GM10266 (cell line): ENCODE results near the gene AHRR.

Experiments used
- DNase-seq: peaks from one replicate; pipeline ENCODE4 v3.0.0; 2012; ENCODE audit errors: extremely low spot score
- TF ChIP-seq, protein P1 (sequence below): IDR thresholded peaks from 2 replicates; pipeline ENCODE4 v1.5.1; 2012; ENCODE audit warnings: mild to moderate bottlenecking, low read depth; ENCODE audit not compliant: control insufficient read depth, insufficient read depth; ENCODE audit errors: missing control alignments

AHRR gene

DNA sequence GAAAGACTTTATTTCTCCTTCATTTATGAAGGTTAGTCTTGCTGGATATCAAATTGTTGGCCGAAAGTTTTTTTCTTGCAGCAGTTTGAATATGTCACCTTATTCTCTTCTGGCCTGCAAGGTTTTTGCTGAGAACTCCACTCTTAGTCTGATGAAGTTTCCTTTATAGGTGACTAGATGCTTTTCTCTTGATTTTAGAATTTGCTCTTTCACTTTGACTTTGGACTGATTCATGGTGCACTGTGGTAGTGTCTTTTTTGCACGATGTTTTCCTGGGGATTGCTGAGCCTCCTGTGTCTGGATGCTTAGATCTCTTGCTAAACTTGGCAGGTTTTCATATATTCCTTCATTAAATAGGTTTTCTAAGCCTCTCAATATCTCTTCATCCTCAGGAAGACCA lies 12.4 kb downstream of the AHRR start:
- TF ChIP-seq, protein P1, sequence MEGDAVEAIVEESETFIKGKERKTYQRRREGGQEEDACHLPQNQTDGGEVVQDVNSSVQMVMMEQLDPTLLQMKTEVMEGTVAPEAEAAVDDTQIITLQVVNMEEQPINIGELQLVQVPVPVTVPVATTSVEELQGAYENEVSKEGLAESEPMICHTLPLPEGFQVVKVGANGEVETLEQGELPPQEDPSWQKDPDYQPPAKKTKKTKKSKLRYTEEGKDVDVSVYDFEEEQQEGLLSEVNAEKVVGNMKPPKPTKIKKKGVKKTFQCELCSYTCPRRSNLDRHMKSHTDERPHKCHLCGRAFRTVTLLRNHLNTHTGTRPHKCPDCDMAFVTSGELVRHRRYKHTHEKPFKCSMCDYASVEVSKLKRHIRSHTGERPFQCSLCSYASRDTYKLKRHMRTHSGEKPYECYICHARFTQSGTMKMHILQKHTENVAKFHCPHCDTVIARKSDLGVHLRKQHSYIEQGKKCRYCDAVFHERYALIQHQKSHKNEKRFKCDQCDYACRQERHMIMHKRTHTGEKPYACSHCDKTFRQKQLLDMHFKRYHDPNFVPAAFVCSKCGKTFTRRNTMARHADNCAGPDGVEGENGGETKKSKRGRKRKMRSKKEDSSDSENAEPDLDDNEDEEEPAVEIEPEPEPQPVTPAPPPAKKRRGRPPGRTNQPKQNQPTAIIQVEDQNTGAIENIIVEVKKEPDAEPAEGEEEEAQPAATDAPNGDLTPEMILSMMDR, result no peak
- DNase-seq, result no peak

DNA sequence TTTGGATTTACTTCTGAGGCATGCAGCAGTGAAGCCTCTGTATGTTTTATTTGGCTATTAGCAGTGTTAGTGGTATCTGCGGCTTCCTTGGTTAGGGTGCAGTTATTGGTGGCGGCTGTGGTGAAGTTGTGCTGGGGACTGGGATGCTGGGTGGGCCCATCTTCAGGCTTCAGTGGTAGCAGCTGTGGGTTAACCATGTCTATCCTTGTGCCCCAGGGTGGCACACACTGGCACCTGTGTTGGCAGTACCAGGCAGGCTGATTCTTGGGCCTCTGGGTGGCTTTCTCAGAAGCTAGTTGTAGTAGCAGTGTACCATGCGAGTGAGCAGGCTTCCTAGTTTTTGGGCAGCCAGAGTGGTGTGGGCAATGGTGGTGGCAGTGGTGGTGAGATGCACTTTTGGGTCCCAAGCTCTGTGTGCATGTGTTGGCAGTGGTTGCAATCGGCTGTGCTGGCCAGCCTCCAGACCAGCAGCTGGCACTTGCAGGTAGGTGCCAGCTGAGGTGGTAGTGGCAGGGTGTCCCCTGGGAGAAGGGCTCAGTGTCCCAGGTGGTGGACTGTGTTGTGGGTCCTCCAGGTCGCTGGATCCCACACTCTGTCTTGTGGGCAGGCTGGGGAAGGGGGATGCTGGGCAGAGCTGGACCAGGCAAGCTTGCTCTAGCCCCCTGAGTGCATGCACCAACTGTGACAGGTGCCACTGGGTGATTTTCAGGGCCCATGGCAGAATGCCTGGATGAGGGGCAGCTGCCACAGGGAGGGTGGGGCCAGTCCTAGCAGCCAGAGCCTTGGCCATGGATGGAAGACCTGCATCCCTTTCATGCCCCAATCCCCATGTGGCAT lies 13.6 kb downstream of the AHRR start:
- TF ChIP-seq, protein P1, result no peak
- no peak for DNase-seq

DNA sequence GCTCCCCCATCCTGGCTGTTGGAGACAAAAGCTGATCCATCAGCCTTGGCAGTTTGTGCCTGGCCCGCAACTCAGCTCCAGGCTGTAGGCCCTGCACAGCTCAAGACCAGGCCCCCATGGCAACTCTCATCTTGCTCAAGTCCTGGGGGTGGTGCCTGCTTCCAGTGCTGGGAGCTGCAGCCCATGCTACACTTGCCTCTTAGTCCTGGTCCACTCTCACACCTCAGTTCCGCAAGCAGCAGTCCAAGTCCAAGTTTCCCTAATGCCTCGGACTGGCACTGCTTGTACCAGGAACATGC lies 14.2 kb downstream of the AHRR start:
- TF ChIP-seq, protein P1, result no peak
- DNase-seq, result no peak

DNA sequence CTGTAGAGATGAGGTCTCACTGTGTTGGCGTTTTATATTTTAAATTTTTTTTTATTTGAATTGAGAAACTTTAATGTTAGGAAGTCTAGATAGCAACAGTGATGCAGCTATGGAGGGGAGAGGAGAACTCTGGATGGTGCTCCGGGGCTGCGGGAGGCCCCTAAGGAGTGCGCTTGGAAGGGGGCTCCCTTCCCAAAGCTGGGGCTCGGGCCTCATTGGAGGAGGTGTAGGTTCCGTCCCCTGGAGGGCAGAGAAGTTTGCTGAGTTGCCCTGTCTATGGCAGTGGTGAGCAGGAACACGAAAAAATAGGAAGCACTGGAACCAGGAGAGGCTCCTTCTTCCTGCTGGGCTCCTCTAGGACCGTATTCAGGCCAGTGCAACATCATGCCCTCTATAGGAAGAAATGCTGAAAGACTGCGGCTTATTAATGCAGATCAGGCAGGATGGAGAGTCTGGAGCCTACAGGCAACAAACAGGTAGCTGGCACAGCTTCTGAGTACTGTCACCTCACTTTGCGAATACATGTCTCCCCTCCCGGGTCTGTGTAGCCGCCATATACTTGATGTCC lies 16.1 kb downstream of the AHRR start:
- no peak for DNase-seq
- TF ChIP-seq, protein P1, result peak; percentile 9

DNA sequence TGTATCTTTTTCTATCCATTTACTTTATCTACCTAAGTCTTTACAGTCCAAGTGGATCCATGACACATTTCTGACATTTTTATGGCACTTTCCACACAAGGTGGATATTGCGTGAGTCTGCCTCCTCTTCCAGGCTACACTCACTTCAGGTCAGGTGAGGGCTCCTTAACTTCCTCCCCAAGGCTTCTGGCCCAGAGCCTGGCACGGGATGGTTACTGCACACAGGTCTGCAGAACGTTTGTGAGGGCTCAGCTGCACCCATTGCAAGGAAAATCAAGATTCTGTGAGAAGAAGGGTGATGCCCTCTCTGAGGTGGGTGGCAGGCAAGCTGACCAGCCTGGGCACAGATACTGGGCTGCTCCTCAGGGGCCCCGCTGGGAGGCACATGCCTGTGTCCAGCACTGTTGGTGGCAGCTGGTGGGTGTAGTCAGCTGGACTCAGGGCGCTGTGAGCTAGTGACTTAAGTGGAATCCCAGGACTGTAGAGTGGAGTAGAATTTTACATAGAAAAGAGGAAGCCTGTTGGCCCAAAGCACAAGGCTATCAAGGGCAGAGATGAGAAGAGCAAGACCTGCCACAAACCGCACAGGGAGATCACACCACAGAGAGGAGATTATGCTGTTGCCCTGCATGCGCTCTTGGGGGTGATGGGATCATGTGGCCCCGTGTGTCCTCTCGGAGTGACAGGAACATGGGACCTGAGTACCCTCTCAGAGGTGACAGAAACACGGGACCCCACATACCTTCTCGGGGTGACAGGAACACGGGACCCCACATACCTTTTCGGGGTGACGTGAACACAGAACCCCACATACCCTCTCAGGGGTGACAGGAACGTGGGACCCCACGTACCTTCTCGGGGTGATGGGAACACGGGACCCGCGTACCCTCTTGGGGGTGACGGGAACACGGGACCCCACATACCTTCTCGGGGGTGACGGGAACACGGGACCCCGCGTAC lies 21.3 kb downstream of the AHRR start:
- TF ChIP-seq, protein P1, result no peak
- no peak for DNase-seq

DNA sequence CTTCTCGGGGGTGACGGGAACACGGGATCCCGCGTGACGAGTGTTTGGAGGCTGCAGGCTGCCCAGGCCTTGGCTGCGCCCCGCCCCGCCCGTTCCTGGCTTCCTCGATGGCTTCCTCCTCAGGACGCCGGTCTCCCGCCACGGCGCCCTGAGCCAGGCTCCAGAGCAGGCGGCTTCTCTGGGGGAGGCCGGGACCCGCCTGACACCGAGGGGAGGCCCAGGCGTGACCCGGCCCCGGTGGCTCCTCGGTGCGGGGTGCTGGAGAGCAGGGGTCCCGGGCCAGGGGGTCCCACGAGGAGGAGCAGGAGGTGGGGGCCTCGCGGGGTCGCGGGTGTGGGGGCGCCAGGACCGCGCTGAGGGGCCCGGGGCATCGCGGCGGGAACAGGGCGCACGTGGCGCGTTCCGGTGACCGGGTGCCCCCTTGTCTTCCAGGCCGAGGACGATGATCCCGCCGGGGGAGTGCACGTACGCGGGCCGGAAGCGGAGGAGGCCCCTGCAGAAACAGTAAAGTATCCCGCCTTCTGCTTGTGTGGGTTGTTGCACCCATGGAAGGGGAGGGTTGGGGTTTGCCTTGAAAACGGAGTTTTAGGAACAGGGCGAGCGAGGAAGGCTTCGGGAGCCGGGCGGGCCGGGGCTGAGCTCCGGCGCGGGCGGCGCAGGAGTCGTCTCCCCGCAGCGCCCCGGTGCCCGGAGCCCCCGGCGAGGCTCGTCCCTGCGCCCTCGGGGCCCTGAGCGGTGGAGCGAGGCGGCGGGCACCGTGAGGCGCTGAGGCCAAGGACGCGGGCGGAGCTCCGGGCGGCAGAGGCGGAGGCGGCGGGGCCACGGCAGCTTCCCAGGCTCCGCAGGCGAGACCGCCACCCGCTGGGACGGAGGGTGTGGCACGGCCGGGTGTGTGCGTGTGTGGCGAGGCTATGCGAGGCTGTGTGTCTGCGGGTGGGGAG lies 22.2 kb downstream of the AHRR start:
- TF ChIP-seq, protein P1, result peak; percentile 29
- DNase-seq, result peak; percentile 79
